Breast epithelium (tissue), 4 donors: ENCODE measurements around the gene SAT1. TPM values are rescaled to one million over a fixed set of nuclear protein-coding genes. Genes with fewer than 3 reads are reported as not detected.

Experiments
- DNase-seq, 2 donors: peaks; one replicate each; pipeline ENCODE4 v3.0.0-alpha.2; 2019; ENCODE audit warnings: low spot score in 2 of 2
- H3K27ac ChIP-seq, 2 donors: fragments of 200-600 bp; sonication (generic) in 1 of 2; one replicate each; pipeline ENCODE4 v1.5.1; 2016 to 2019; ENCODE audit warnings: mild to moderate bottlenecking in 1 of 2
- H3K27me3 ChIP-seq, 2 donors: fragments of 200-600 bp; sonication (generic) in 1 of 2; one replicate each; pipeline versions ENCODE4 v1.5.1 to v1.6.0; 2017 to 2019; ENCODE audit warnings: control low read depth in 1 of 2, mild to moderate bottlenecking in 1 of 2
- H3K36me3 ChIP-seq: fragments of 200-600 bp; one replicate; pipeline ENCODE4 v1.5.1; 2019
- H3K4me1 ChIP-seq, 2 donors: fragments of 200-600 bp; sonication (generic); one replicate each; pipeline ENCODE4 v1.5.1; 2016 to 2019; ENCODE audit warnings: control low read depth in 1 of 2
- H3K4me3 ChIP-seq, 3 donors: fragments of 200-600 bp; sonication (generic); 1 replicate in 2 of 3; 2 replicates in 1 of 3; pipeline ENCODE4 v1.5.1; 2016 to 2019; ENCODE audit warnings: mild to moderate bottlenecking in 3 of 3, moderate library complexity in 2 of 3
- H3K9me3 ChIP-seq, 2 donors: fragments of 200-600 bp; sonication (generic) in 1 of 2; one replicate each; pipeline ENCODE4 v1.5.1; 2016 to 2019; ENCODE audit warnings: control low read depth in 1 of 2
- CTCF ChIP-seq, 3 donors: fragments of 450-650 bp; IDR thresholded peaks; one replicate each; pipeline ENCODE4 v1.5.1; 2016 to 2017; ENCODE audit warnings: antibody characterized with exemption in 3 of 3, mild to moderate bottlenecking in 3 of 3, moderate library complexity in 3 of 3
- POLR2A ChIP-seq: fragments of 450-650 bp; IDR thresholded peaks from one replicate; pipeline ENCODE4 v1.6.1; 2016; ENCODE audit warnings: antibody characterized with exemption, mild to moderate bottlenecking, moderate library complexity
- POLR2AphosphoS5 ChIP-seq, 3 donors: sonication (generic); formaldehyde crosslinking; IDR thresholded peaks; one replicate each; pipeline ENCODE4 v1.6.1; 2017; ENCODE audit warnings: antibody characterized with exemption in 3 of 3
- intact Hi-C: fragments of 100-400 bp; cut with DNase I; formaldehyde crosslinking; loops from one replicate; pipeline ENCODE4 v1.15.1; 2023; ENCODE audit warnings: low total_unique reads
- total RNA-seq, 3 donors: library from RNA; depleted of rRNA; stranded (reverse); fragments of >200 nt; gene quantifications; one replicate each; pipeline ENCODE4 v1.1.0, GENCODE V29; 2016

The SAT1 gene
- total RNA-seq, 3 donors from 2014 or later, result 980 to 1,359 (median 1,246) TPM

- Histone ChIP-seq H3K27ac (no peak overlapping the region), H3K4me1 (no peaks in the 10 kb centered on the region), H3K4me3 (no peak overlapping the region), H3K36me3 (no peaks in the 10 kb centered on the region), H3K9me3 (no peaks in the 10 kb centered on the region), H3K27me3 (peaks cover 0 to 12% of the 10 kb centered on the region in 2 donors)
- no peak for DNase-seq
- TF ChIP-seq POLR2AphosphoS5 (IDR thresholded peaks at IDR 0.05), result no peak
- no peak for TF ChIP-seq CTCF (IDR thresholded peaks at IDR 0.05)
- no peak for TF ChIP-seq POLR2A
- intact Hi-C loops, result no loop called here
Observed at GRCh38 chrX:23820235-23820782, 37.3 kb downstream of the SAT1 start.

- intact Hi-C loops, result no loop called here
- peak overlapping the region; percentile 19 to 45 for H3K27ac ChIP-seq
- H3K9me3 ChIP-seq, result no peaks in the 10 kb centered on the region
- no peak for TF ChIP-seq CTCF (IDR thresholded peaks at IDR 0.05)
- TF ChIP-seq POLR2AphosphoS5 (IDR thresholded peaks at IDR 0.05), result no peak
- H3K27me3 ChIP-seq, result peaks cover 0 to 12% of the 10 kb centered on the region in 2 donors
- H3K4me1 ChIP-seq, result no peaks in the 10 kb centered on the region
- H3K36me3 ChIP-seq, result no peaks in the 10 kb centered on the region
- H3K4me3 ChIP-seq, result no peak overlapping the region
- no peak for DNase-seq
Observed at GRCh38 chrX:23821847-23822246, 38.9 kb downstream of the SAT1 start.

- DNase-seq, result no peak
- Histone ChIP-seq H3K4me1 (no peaks in the 10 kb centered on the region), H3K27ac (peak overlapping the region; percentile 19 to 45), H3K36me3 (no peaks in the 10 kb centered on the region), H3K27me3 (peaks cover 0 to 12% of the 10 kb centered on the region in 2 donors), H3K4me3 (no peak overlapping the region), H3K9me3 (no peaks in the 10 kb centered on the region)
- intact Hi-C loops, result no loop called here
- no peak for TF ChIP-seq CTCF (IDR thresholded peaks at IDR 0.05)
- TF ChIP-seq POLR2A, result no peak
- no peak for TF ChIP-seq POLR2AphosphoS5 (IDR thresholded peaks at IDR 0.05)
Observed at GRCh38 chrX:23822397-23822796, 39.4 kb downstream of the SAT1 start.

GRCh38 chrX:23822841-23823240 lies 39.9 kb downstream of the SAT1 start:
- no peaks in the 10 kb centered on the region for H3K9me3 ChIP-seq
- no peak for DNase-seq
- peak overlapping the region in 1 of 2 donors; percentile 45 for H3K27ac ChIP-seq
- intact Hi-C loops, result no loop called here
- no peaks in the 10 kb centered on the region for H3K4me1 ChIP-seq
- H3K36me3 ChIP-seq, result no peaks in the 10 kb centered on the region
- H3K4me3 ChIP-seq, result no peak overlapping the region
- TF ChIP-seq CTCF (IDR thresholded peaks at IDR 0.05), result no peak
- no peak for TF ChIP-seq POLR2AphosphoS5 (IDR thresholded peaks at IDR 0.05)
- no peak for TF ChIP-seq POLR2A
- peaks cover 0 to 12% of the 10 kb centered on the region in 2 donors for H3K27me3 ChIP-seq

GRCh38 chrX:23825675-23826074 lies 42.7 kb downstream of the SAT1 start:
- H3K9me3 ChIP-seq, result no peaks in the 10 kb centered on the region
- intact Hi-C loops, result no loop called here
- no peak for TF ChIP-seq CTCF (IDR thresholded peaks at IDR 0.05)
- no peak for TF ChIP-seq POLR2AphosphoS5 (IDR thresholded peaks at IDR 0.05)
- TF ChIP-seq POLR2A, result no peak
- no peaks in the 10 kb centered on the region for H3K36me3 ChIP-seq
- no peak overlapping the region for H3K27ac ChIP-seq
- no peak overlapping the region for H3K4me3 ChIP-seq
- peaks cover 0 to 19% of the 10 kb centered on the region in 2 donors for H3K27me3 ChIP-seq
- H3K4me1 ChIP-seq, result no peaks in the 10 kb centered on the region
- no peak for DNase-seq
